CD4-positive, alpha-beta T cell treated with Interleukin-6 for 4 hours (primary cell): ENCODE data around the gene RBFOX1.

Experiments
- DNase-seq: peaks from one replicate; pipeline ENCODE4 v3.0.0-alpha.2; 2020; ENCODE audit warnings: mixed read lengths

Gene RBFOX1

DNA sequence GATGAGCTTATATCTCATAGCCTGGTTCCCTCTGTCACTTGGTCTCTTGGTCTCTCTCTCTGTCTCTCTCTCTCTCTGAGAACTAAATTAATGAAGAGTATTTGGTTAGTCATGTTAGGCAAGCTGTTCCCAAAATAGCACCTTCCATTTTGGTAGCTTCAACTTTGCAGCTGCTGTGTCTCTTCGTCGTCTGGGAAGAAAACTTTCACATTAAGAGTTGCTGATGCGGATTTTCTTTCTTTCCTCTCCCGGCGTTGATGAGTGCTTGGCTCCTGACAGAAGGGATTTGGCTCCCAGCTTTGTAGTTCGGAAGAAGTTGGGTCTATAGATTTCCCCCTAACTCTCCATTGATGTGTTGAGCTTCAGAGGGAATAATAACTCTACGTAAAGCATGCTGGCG, at the start of gene RBFOX1:
RBFOX1 (plus strand) TSS at position 235 of the 400 bp plus-strand sequence.
- no peak for DNase-seq

DNA sequence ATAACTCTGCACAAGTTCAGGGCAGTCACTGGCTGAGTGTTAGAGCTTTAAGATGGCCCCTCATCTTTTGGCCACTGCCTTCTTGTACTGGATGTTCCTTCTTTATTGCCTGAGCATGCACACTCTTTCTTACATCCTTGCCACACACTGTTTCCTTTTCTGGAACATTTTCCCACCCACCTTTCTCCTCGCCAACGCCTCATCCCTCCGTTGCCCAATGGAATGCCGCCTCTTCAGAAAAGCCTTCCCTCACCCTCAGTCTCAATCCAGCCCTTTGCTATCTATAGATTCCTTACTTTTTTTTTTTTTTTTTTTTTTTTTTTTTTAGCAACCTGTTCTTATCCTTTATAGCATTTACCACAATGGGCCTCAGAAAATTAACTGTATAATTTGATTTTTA, 47.9 kb upstream of the RBFOX1 start:
- no peak for DNase-seq

GRCh38 chr16:7285520-7285919, 47.1 kb upstream of the RBFOX1 start:
- no peak for DNase-seq

DNA sequence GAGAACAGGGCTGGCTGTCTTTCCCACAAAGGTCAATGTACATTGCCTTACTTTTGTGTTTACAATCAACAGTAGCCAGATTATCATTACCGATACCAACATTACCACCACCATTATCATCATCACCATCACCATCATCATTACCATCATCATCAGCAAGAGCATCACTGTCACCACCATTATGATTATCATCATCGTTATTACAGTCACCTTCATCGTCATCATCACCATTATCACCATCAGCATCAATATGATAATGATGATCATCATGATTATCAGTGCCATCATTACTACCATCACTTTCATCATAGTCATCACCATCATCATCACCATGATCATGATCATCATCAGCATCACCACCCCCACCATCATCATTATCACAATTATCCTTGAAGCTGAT, 43.3 kb upstream of the RBFOX1 start:
- DNase-seq = no peak

DNA sequence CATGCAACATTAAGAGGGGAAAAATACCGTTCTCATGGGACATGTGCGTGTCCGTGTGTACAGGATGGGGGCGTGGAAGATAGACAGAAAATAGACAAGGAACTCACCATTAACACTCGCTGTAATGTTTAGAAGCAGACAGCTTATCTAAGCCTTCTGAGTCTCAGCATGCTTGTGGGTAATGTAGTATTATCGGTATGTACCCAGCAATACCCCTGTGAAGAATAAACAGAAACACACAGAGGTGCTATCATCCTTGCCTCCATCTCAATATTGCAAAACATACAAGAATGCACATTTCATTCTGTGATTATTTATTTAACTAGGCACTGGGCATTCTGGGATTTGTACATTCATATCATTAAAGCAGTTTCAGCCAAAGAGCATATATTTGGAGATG, 42.0 kb upstream of the RBFOX1 start:
- no peak for DNase-seq

DNA sequence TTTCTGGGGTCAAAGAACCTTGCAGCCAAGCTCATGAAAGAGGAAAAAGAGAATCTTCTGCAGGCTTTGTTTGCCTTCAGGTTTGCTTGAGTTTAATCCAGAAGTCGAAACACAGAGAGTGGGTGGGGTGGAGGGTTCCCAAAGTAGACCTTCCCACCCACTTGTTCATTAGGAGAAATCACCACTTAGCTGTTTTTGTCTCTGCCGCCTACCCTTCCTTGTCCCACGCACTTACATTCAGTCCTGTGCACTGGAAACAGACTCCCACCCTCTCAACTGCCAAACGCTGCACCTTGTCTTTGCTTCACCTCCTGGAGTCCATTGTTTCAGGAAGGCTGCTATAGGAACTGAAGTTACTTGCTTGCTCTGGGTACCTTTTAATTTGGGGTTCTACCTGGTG, 38.6 kb upstream of the RBFOX1 start:
- DNase-seq = no peak

DNA sequence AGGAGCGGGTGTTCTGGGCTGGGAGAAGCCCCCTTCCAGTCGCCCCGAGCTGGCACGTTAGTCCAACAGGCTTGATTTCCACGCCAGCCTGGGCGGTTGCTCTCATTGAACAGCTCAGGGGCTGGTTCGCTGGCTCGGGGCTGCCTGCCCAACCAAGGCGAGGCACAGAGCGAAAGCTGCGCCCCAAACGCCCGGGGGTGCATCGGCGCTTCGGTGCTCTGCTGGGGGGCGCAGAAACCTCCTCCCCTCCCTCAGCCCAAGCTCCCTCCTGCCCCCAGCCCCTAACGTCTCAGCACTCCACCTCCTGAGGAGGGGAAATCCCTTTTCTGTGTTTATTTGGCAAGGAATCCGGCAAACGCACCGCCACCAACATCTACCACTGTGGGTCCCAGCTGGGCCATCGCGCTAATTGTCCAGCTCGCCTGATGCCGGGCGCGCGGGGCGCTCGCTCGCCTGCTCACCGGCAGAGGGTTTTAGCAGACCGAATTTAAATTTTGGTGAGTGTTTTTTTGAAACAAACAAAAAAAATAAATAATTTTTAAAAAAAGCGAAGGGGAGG, 29.5 kb upstream of the RBFOX1 start:
- DNase-seq = no peak

- DNase-seq = no peak
These were observed 28.9 kb upstream of the RBFOX1 start for GRCh38 chr16:7303660-7304200.

GRCh38 chr16:7304279-7304678, 28.4 kb upstream of the RBFOX1 start:
- no peak for DNase-seq

DNA sequence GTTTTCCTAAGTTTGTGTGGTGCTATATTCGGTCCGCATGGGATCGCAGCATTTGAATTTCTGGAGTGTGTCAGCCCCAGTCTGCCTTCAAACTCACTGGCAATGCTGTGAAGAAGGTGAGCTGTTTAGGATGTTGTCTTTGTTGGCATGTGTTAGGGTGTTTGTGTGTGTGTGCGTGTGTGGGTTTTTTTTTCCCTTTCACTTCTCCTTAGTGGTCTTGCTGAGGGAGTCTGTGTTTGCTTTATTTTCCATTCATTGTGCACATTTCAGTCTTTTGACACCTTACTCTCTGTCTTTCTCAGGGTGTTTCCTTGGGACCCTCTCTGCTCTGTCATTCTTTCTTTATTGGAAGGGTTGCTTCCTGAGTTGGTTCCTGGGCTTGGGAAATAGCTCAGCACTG, 27.7 kb upstream of the RBFOX1 start:
- no peak for DNase-seq

DNA sequence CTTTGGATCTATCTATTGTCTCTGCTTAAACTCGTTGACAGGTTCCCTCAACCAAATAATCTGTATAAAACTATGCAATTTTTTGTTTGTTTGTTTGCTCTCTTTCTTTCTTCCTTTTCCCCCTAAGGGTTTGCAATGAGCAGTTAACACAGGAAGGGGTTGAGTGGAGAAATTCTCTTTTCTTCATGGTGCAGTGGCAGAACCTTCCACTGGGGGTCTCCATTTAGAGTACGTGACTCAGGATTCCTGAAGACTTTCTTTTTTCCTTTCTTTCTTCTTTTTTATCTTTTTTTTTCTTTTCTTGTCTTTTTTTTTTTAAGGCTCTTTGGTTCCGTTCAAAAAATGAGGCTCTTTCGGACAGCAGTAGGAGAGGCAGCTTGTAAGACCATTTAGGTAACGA, 19.5 kb upstream of the RBFOX1 start:
- no peak for DNase-seq

DNA sequence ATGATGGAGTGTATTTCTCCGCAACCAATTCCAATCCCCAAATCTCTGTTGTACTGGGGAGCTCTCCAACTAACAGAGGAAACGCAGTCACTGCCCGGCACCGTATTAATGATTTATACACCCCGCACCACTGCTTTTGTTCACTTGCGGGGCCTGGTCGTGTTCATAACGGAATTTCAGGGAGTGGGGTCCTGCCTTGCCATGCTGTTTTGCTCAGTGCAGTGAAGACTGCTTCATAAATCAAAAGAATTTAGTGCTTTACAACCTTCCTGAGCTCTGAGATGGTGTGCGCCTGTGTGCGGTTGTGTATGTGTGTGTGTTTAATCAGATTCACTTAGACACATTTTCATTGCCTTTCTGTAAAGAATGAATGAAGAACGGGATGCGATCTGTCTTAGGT, 18.5 kb upstream of the RBFOX1 start:
- DNase-seq = no peak

DNA sequence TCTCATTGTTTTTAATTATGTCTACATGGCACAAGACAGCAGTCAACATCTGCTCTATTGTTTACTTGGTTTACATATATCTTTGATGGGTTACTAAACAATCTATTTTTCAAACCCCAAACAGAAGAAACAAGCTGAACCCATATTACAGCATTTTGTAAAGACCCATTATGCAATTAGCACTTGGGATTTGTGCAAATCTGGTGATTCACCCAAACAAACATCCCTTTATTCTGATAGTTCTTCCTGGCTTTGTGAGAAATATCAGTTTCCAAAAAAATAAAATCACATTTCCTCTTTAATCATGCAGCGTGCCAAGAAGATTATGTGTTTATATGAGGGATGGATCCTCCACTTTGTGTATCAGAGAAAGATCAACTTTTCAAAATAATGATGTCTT, 16.8 kb upstream of the RBFOX1 start:
- DNase-seq = no peak

DNA sequence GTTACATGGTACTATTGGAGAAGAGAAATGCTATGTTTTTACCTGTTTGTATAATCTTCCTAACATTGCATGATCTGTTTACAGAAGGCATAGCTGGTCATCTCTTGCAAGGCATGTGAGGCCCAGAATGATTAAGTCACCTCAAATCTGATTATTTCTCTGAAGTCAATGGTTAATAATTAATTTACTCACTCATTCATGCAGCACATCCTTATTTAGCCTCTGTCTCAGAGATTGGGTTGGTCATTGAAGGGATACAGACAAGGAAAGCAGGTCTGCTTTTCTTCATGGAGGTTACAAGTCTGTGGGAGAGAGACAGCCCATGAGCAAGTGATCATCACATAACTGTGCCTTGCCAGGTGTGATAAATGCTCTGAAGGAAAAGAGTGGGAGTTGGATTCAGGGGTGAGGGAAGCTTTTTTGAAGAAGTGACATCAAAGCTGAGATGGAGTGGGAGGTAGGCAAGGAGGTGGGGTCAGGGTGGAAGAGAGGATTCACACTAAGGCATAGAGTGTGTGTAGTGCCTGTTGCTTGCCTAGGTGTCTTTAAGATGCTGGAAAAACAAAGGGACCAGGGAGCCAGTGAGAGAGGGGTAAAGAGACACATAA, 16.3 kb upstream of the RBFOX1 start:
- no peak for DNase-seq

GRCh38 chr16:7317982-7318381, 14.7 kb upstream of the RBFOX1 start:
- DNase-seq = no peak

DNA sequence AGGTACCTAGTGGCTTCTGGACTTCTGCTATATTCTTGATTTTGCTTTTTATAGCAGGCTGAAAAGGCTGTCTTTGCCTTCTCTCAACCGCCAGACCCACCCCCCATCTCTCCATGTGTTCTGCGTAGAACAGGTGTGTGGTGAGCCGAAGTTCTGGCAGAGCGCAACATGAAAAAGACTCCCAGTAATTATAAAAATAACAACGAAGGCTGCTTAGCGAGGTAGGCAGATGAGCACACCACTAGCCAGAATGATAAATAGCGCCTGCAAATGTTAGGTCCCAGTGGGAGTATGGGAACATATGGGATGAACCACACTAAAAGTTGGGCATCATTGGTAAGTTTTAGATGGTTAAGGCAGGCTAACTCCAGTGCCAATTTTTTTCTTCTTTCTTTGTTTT, 14.0 kb upstream of the RBFOX1 start:
- no peak for DNase-seq

- DNase-seq = no peak
These were observed 13.1 kb upstream of the RBFOX1 start for GRCh38 chr16:7319514-7319913.

DNA sequence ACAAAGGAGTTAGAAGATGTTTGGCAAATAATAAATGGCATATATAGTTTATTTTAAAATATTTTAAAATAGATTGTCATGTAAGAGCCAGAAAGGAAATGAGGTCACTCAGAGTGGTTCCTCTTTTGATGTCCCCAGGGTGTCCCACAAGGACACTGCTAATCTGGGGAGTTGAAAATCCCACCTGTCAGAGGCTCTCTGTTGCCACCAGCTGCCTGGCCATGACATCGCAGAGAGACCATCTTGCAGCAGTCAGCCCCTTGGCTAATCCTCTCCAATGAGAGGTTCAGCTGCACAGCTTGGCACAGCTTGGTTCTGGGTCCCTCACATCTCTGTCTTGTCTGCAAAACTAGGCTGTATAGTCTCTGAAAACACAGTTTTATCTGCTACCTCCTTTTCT, 11.0 kb upstream of the RBFOX1 start:
- DNase-seq = no peak

DNA sequence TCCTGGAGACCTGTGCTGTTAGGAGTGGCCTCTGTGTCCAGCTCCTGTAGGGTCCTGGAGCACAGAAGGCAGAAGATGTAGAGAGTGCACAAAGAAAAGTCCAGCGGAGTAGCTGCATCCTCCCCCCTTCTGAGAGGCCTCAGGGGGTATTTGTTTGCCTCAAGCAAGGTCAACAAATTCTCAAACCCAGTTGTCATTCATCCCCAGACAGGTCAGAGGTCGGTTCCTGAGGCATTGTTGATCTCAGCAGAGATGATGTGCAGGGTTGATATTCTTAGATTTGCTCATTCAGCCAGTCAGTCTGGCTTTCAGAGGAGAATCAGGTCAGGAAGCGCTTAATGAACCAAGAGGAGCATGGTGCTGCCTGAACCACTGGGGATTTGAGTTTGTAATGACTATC, 8.3 kb upstream of the RBFOX1 start:
- no peak for DNase-seq

DNA sequence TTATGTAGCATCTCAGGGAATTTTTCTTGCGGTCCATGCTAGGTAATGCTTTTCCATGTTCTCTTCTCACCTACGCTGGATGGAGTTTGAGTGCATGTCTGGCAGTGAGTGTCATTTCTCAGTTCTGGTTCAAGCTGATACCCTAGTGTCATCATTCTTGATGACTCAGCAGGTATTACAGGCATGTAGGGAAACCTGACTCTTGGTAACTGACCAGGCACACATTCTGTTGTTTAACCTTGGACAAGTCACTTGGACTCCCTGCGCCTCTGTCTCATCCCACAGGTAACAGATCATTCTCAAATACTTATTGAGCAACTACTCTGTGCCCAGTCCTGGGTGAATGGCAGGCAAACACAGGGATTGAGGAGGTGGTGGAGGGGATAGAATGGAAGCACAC, 6.8 kb upstream of the RBFOX1 start:
- no peak for DNase-seq

- no peak for DNase-seq
These were observed 1.9 kb upstream of the RBFOX1 start for GRCh38 chr16:7330709-7331108.

DNA sequence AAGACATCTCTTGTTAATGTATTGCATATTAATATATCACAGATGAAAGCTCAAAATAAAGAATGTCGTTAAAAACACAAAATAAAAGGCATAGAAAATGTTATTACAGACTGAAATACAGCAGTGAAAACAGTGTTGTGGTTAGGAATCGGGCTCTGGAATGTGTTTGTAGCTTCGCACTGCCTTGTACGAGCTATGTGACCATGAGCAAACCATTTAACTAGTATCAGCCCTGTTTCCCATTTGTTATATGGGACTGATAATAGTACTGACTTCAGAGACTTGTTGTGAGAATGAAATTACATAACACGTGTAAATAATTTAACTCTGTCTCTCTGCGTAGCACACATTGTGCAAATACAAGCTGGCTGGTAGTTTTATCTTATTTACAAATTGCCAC, 648 bp upstream of the RBFOX1 start:
- DNase-seq = no peak

DNA sequence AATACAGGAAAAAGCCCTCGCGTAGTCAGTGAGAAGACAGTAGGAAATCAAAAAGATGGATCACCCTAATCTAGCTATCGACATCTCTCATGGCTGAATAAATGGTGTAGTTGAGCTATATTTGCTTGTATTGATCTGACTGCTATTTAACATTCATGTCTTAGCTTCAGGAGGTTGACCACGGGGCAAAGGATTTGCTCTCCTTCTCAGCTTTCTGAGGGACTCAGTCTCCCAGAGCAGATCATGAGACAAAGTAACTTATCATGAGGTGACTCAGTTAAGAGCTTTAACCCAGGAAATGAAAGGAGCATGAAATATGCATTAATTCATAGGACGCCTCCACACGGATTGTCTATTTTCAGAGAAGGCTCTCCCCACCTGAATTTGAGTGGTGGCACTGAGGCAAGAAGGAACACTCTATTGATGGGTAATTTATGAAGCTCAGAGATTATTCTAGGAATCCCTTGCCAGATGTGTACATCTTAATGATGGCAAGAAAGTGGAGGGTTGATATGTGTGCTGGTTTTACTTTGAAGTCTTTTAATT, 608 bp downstream of the RBFOX1 start:
- no peak for DNase-seq

DNA sequence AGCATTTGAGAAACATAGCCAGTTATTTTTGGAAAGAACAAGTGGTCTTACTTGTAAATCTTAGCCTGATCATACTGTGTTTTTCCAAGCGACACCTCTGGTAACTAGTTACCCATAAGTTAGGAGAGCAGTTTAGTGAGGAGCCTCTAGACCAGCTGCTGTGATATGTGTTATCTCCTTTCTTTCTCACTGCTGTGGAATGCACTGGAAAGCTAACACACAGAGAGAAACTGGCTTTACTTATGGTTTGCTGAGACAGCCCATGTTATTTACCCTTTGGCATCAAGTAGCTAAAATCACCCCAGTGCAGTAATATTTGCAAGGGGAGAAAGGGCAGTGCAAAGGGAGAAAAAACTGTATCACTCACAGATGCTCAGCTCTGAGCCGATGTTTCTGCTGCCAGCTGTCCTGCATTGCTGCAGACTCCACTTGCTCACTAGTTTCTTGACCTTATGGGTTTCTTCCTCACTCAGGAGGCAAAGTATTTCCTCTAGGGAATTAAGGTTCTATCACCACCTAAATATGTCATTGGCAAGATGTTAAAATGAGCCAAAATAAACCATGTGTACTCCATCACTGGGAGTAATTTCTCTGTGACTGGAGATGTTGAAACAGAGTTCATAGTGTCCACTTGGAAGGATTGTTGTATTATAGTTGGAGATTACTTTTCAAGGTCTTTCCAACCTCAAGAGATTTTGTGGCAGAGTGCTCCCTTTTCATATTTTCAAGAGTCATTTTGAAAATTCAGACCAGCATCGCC, 2.3 kb downstream of the RBFOX1 start:
- DNase-seq = no peak
